DOHH2 (cell line): ENCODE data around the gene CDAN1.

Experiments used
- H3F3A ChIP-seq: fragments of 200-600 bp; sonication (generic), shearing (Covaris generic); 2 replicates; pipeline ENCODE4 v1.6.0; 2016; ENCODE audit warnings: antibody characterized with exemption, mild to moderate bottlenecking; ENCODE audit not compliant: control insufficient read depth, insufficient read depth
- H3K27ac ChIP-seq: fragments of 200-600 bp; sonication (generic); 2 replicates; pipeline ENCODE4 v1.5.1; 2014; ENCODE audit warnings: low read depth, mild to moderate bottlenecking, low read length, moderate library complexity
- H3K27me3 ChIP-seq: fragments of 200-600 bp; sonication (generic); 2 replicates; pipeline ENCODE4 v1.6.1; 2014; ENCODE audit warnings: mild to moderate bottlenecking, low read length, mixed read lengths; ENCODE audit not compliant: control insufficient read depth
- H3K36me3 ChIP-seq: fragments of 200-600 bp; sonication (generic); 2 replicates; pipeline ENCODE4 v1.6.1; 2014; ENCODE audit warnings: mild to moderate bottlenecking, low read length, moderate library complexity, mixed read lengths; ENCODE audit not compliant: control insufficient read depth
- H3K4me1 ChIP-seq: fragments of 200-600 bp; sonication (generic); 2 replicates; pipeline ENCODE4 v1.6.1; 2014; ENCODE audit warnings: mild to moderate bottlenecking, low read length, mixed read lengths; ENCODE audit not compliant: control insufficient read depth
- H3K4me2 ChIP-seq: fragments of 200-600 bp; sonication (generic); 2 replicates; pipeline ENCODE4 v1.6.0; 2014; ENCODE audit warnings: mild to moderate bottlenecking, low read length, moderate library complexity
- H3K4me3 ChIP-seq: fragments of 200-600 bp; sonication (generic); 2 replicates; pipeline ENCODE4 v1.5.1; 2014; ENCODE audit warnings: mild to moderate bottlenecking, low read length, mixed read lengths
- H3K79me2 ChIP-seq: fragments of 200-600 bp; sonication (generic); 2 replicates; pipeline ENCODE4 v1.6.1; 2014; ENCODE audit warnings: mild to moderate bottlenecking, low read length, mixed read lengths; ENCODE audit not compliant: control insufficient read depth
- H3K9me2 ChIP-seq: fragments of 200-600 bp; sonication (generic); replicated peaks from 2 replicates; pipeline ENCODE4 v1.6.1; 2014; ENCODE audit warnings: mild to moderate bottlenecking, low read length, mixed read lengths; ENCODE audit not compliant: control insufficient read depth
- H3K9me3 ChIP-seq: fragments of 200-600 bp; sonication (generic); 2 replicates; pipeline ENCODE4 v1.6.1; 2014; ENCODE audit warnings: antibody characterized with exemption, low read length, mixed read lengths; ENCODE audit not compliant: control insufficient read depth, insufficient read depth
- H4K20me1 ChIP-seq: fragments of 200-600 bp; sonication (generic); 2 replicates; pipeline ENCODE4 v1.6.0; 2014; ENCODE audit warnings: low read depth, mild to moderate bottlenecking, antibody characterized with exemption, low read length, moderate library complexity; ENCODE audit not compliant: control insufficient read depth, insufficient read depth
- EZH2phosphoT487 ChIP-seq: fragments of 200-600 bp; sonication (generic); IDR thresholded peaks from 2 replicates; pipeline ENCODE4 v1.6.1; 2017; ENCODE audit warnings: borderline replicate concordance, mild to moderate bottlenecking, antibody characterized with exemption, low read length, moderate library complexity, mixed read lengths
- TF ChIP-seq, protein P1 (sequence below): fragments of 200-600 bp; sonication (generic); IDR thresholded peaks from one replicate; pipeline ENCODE4 v1.5.1; 2014; ENCODE audit warnings: antibody characterized with exemption, mild to moderate bottlenecking, low read depth, low read length; ENCODE audit not compliant: poor library complexity, severe bottlenecking

CDAN1 gene

DNA sequence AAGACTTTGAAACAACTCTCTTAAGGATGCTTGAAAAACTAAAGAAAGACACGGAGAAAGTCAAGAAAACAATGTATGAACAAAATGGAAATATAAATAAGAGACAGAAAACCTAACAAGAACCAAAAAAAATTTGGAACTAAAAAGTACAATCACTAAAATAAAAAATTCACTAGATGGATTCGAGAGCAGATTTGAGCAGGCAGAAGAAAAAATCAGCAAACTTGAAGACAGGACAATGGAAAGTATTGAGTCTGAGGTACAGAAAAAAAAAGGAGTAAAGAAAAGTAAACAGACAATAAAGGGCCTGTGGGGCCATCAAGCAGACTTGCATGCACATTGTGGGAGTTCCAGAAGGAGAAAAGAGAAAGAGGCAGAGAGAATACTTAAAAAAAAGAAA, 13.4 kb upstream of the CDAN1 start:
- H3K4me1 ChIP-seq: no peaks in the 10 kb centered on the region
- H3K27ac ChIP-seq: no peak overlapping the region
- H3K27me3 ChIP-seq: no peaks in the 10 kb centered on the region
- H3K4me2 ChIP-seq: no peak overlapping the region
- no peaks in the 10 kb centered on the region for H3F3A ChIP-seq
- H3K79me2 ChIP-seq: no peaks in the 10 kb centered on the region
- TF ChIP-seq EZH2phosphoT487: no peak
- peaks cover 16% of the 10 kb centered on the region for H3K36me3 ChIP-seq
- no peaks in the 10 kb centered on the region for H4K20me1 ChIP-seq
- H3K9me3 ChIP-seq: no peaks in the 10 kb centered on the region
- H3K4me3 ChIP-seq: no peak overlapping the region
- H3K9me2 ChIP-seq: no peaks in the 10 kb centered on the region

DNA sequence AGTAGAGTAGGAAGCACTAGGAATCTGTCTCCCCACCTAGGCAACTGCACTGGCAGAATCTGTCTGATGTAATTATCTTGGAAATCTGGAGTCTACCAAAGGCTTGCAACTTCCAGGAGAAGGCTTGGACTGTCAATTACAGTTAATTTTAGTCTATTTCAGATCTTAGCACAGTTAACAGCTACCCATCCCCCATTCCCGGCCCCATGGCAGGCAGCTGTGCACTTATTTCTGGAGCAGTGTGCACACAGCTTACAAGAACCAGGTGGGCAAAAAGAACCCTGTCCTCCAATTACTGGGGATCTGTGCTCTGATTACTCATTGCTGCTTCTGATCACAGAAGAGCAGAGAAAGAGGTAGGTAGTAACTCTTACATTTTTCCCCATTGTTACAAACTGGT, 12.3 kb upstream of the CDAN1 start:
- peaks cover 16% of the 10 kb centered on the region for H3K36me3 ChIP-seq
- TF ChIP-seq, protein P1, sequence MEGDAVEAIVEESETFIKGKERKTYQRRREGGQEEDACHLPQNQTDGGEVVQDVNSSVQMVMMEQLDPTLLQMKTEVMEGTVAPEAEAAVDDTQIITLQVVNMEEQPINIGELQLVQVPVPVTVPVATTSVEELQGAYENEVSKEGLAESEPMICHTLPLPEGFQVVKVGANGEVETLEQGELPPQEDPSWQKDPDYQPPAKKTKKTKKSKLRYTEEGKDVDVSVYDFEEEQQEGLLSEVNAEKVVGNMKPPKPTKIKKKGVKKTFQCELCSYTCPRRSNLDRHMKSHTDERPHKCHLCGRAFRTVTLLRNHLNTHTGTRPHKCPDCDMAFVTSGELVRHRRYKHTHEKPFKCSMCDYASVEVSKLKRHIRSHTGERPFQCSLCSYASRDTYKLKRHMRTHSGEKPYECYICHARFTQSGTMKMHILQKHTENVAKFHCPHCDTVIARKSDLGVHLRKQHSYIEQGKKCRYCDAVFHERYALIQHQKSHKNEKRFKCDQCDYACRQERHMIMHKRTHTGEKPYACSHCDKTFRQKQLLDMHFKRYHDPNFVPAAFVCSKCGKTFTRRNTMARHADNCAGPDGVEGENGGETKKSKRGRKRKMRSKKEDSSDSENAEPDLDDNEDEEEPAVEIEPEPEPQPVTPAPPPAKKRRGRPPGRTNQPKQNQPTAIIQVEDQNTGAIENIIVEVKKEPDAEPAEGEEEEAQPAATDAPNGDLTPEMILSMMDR: no peak
- no peak for TF ChIP-seq EZH2phosphoT487
- H3K27me3 ChIP-seq: no peaks in the 10 kb centered on the region
- H3K4me3 ChIP-seq: no peak overlapping the region
- no peak overlapping the region for H3K27ac ChIP-seq
- H3K4me2 ChIP-seq: no peak overlapping the region
- no peaks in the 10 kb centered on the region for H4K20me1 ChIP-seq
- H3K4me1 ChIP-seq: no peaks in the 10 kb centered on the region
- no peaks in the 10 kb centered on the region for H3K79me2 ChIP-seq
- H3K9me2 ChIP-seq: no peaks in the 10 kb centered on the region
- H3F3A ChIP-seq: no peaks in the 10 kb centered on the region
- H3K9me3 ChIP-seq: no peaks in the 10 kb centered on the region

DNA sequence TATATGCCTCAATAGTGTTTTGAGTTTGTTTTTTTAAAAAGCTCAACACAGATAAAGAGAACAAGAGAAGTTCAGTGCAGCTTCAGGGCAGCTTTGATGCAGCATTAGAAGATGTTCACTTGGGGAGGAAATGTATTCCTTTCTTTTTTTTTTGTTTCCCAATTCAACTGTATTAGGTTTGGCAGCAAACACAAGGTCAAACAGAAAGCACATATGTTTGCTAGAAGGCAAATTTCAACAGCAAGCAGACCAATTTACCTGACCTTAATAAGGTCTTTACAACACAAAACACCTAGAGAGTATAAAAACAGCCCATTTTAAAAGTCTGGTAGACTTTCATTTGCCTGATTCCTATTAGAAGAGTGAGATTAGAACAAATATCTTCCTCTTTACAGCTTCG, 7.3 kb upstream of the CDAN1 start:
- no peak overlapping the region for H3K4me3 ChIP-seq
- H4K20me1 ChIP-seq: no peaks in the 10 kb centered on the region
- H3K79me2 ChIP-seq: no peaks in the 10 kb centered on the region
- no peaks in the 10 kb centered on the region for H3K9me3 ChIP-seq
- no peak for TF ChIP-seq EZH2phosphoT487
- TF ChIP-seq, protein P1: no peak
- H3K9me2 ChIP-seq: no peaks in the 10 kb centered on the region
- H3K27me3 ChIP-seq: no peaks in the 10 kb centered on the region
- H3K4me2 ChIP-seq: no peak overlapping the region
- no peaks in the 10 kb centered on the region for H3K4me1 ChIP-seq
- no peaks in the 10 kb centered on the region for H3K36me3 ChIP-seq
- no peak overlapping the region for H3K27ac ChIP-seq
- no peaks in the 10 kb centered on the region for H3F3A ChIP-seq

GRCh38 chr15:42742149-42742548, 5.2 kb upstream of the CDAN1 start:
- Histone ChIP-seq H3F3A (no peaks in the 10 kb centered on the region), H3K4me3 (no peak overlapping the region), H3K36me3 (no peaks in the 10 kb centered on the region), H3K27me3 (no peaks in the 10 kb centered on the region), H4K20me1 (no peaks in the 10 kb centered on the region), H3K79me2 (no peaks in the 10 kb centered on the region), H3K9me2 (no peaks in the 10 kb centered on the region), H3K4me2 (no peak overlapping the region), H3K4me1 (peaks cover 7% of the 10 kb centered on the region), H3K27ac (no peak overlapping the region), H3K9me3 (no peaks in the 10 kb centered on the region)
- TF ChIP-seq EZH2phosphoT487: no peak
- TF ChIP-seq, protein P1: no peak
